Measurements from ENCODE around the gene ELN. TPM values are rescaled to one million over a fixed set of nuclear protein-coding genes. Genes with fewer than 3 reads are reported as not detected.

Gene ELN
- polyA plus RNA-seq, 1 donor (not counting 4 experiments of a cell fraction or from before 2014, with no cell fraction given) = not detected

- DNase-seq (ENCODE audit: low read depth, low spot score) (no peak), FAIRE-seq (no peak)
- Histone ChIP-seq H3K9me3 (ENCODE audit: control insufficient read depth, low read depth, low read length) (no peaks in the 10 kb centered on the region), H3K36me3 (ENCODE audit: control insufficient read depth in 2 of 2, extremely low read depth in 1 of 2, insufficient read depth in 2 of 2, low read length in 2 of 2) (no peaks in the 10 kb centered on the region), H3K4me3 (ENCODE audit: control insufficient read depth in 2 of 3, extremely low read depth in 1 of 3, insufficient read depth in 2 of 3, low read depth in 1 of 3, low read length in 3 of 3) (no peak overlapping the region), H3K9me1 (ENCODE audit: control insufficient read depth, extremely low read depth, insufficient read depth, low read length) (no peaks in the 10 kb centered on the region), H3K79me2 (ENCODE audit: control insufficient read depth, insufficient read depth, low read length) (no peaks in the 10 kb centered on the region), H3K4me2 (ENCODE audit: control insufficient read depth, extremely low read depth, insufficient read depth, low read depth, low read length) (no peak overlapping the region), H2AFZ (ENCODE audit: control insufficient read depth, low read length) (no peak overlapping the region), H4K20me1 (ENCODE audit: control insufficient read depth, extremely low read depth, insufficient read depth, low read length) (no peaks in the 10 kb centered on the region), H3K27me3 (ENCODE audit: control insufficient read depth, extremely low read depth, insufficient read depth, low read length) (no peaks in the 10 kb centered on the region), H3K4me1 (ENCODE audit: control insufficient read depth, extremely low read depth, insufficient read depth, low read length) (no peaks in the 10 kb centered on the region), H3K27ac (ENCODE audit: control insufficient read depth, insufficient read depth, low read length) (no peak overlapping the region), H3K9ac (ENCODE audit: control insufficient read depth, extremely low read depth, insufficient read depth, low read length) (no peak overlapping the region)
- dilution Hi-C loops (cut with MboI; ENCODE audit: extremely low pct_ligation_motif_present, low sequenced_read_pairs) = no loop called here
- TF ChIP-seq EZH2 (IDR thresholded peaks at IDR 0.05; ENCODE audit: low read length) = no peak
- TF ChIP-seq, protein P1, sequence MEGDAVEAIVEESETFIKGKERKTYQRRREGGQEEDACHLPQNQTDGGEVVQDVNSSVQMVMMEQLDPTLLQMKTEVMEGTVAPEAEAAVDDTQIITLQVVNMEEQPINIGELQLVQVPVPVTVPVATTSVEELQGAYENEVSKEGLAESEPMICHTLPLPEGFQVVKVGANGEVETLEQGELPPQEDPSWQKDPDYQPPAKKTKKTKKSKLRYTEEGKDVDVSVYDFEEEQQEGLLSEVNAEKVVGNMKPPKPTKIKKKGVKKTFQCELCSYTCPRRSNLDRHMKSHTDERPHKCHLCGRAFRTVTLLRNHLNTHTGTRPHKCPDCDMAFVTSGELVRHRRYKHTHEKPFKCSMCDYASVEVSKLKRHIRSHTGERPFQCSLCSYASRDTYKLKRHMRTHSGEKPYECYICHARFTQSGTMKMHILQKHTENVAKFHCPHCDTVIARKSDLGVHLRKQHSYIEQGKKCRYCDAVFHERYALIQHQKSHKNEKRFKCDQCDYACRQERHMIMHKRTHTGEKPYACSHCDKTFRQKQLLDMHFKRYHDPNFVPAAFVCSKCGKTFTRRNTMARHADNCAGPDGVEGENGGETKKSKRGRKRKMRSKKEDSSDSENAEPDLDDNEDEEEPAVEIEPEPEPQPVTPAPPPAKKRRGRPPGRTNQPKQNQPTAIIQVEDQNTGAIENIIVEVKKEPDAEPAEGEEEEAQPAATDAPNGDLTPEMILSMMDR (optimal IDR thresholded peaks at IDR 0.05 in 1 of 3, IDR thresholded peaks at IDR 0.05 in 1 of 3, conservative IDR thresholded peaks at IDR 0.05 in 1 of 3; ENCODE audit: extremely low read depth in 1 of 3, insufficient read depth in 2 of 3, low read length in 3 of 3) = no peak
Observed at GRCh38 chr7:74071121-74071520, 43.1 kb downstream of the ELN start.

DNA sequence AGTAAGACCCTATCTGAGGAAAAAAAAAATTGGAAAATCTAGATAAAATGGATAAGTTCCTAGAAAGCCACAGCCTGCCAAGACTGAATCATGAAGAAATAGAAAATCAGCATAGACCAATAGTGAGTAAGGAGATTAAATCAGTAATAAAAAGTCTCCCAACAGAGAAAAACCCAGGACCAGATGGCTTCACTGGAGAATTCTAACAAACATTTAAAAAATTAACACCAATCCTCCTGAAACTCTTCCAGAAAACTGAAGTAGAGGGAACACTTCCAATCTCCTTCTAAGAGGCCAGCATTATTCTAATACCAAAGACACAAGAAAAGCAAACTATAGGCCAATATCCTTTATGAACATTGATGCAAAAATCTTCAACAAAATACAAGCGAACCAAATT is 46.8 kb downstream of the ELN start:
- TF ChIP-seq, protein P1 (optimal IDR thresholded peaks at IDR 0.05 in 1 of 3, IDR thresholded peaks at IDR 0.05 in 1 of 3, conservative IDR thresholded peaks at IDR 0.05 in 1 of 3; ENCODE audit: extremely low read depth in 1 of 3, insufficient read depth in 2 of 3, low read length in 3 of 3) = no peak
- TF ChIP-seq EZH2 (IDR thresholded peaks at IDR 0.05; ENCODE audit: low read length) = no peak
- Histone ChIP-seq H2AFZ (ENCODE audit: control insufficient read depth, low read length) (no peak overlapping the region), H3K36me3 (ENCODE audit: control insufficient read depth in 2 of 2, extremely low read depth in 1 of 2, insufficient read depth in 2 of 2, low read length in 2 of 2) (no peaks in the 10 kb centered on the region), H3K4me3 (ENCODE audit: control insufficient read depth in 2 of 3, extremely low read depth in 1 of 3, insufficient read depth in 2 of 3, low read depth in 1 of 3, low read length in 3 of 3) (no peak overlapping the region), H3K4me2 (ENCODE audit: control insufficient read depth, extremely low read depth, insufficient read depth, low read depth, low read length) (no peak overlapping the region), H3K9me3 (ENCODE audit: control insufficient read depth, low read depth, low read length) (no peaks in the 10 kb centered on the region), H4K20me1 (ENCODE audit: control insufficient read depth, extremely low read depth, insufficient read depth, low read length) (no peaks in the 10 kb centered on the region), H3K4me1 (ENCODE audit: control insufficient read depth, extremely low read depth, insufficient read depth, low read length) (peaks cover 3% of the 10 kb centered on the region), H3K9me1 (ENCODE audit: control insufficient read depth, extremely low read depth, insufficient read depth, low read length) (no peaks in the 10 kb centered on the region), H3K9ac (ENCODE audit: control insufficient read depth, extremely low read depth, insufficient read depth, low read length) (no peak overlapping the region), H3K79me2 (ENCODE audit: control insufficient read depth, insufficient read depth, low read length) (no peaks in the 10 kb centered on the region), H3K27me3 (ENCODE audit: control insufficient read depth, extremely low read depth, insufficient read depth, low read length) (no peaks in the 10 kb centered on the region), H3K27ac (ENCODE audit: control insufficient read depth, insufficient read depth, low read length) (no peak overlapping the region)
- DNase-seq (ENCODE audit: low read depth, low spot score) (no peak), FAIRE-seq (no peak)
- dilution Hi-C loops (cut with MboI; ENCODE audit: extremely low pct_ligation_motif_present, low sequenced_read_pairs) = no loop called here
